A549 (cell line): ENCODE measurements around the gene MRLN. TPM values are rescaled to one million over a fixed set of nuclear protein-coding genes. Genes with fewer than 3 reads are reported as not detected.

ENCODE experiments used
- ATAC-seq, 2 experiments: fragments of 200-7000 bp in 1 of 2; fragments of >200 bp in 1 of 2; cut with Nextera tagmentation in 1 of 2; cut with Tn5 transposase in 1 of 2; 3 replicates each; pipeline versions ENCODE4 v1.8.0 to v1.9.1; 2018 to 2020; ENCODE audit warnings: mild to moderate bottlenecking in 1 of 2, moderate library complexity in 1 of 2
- CTCF ChIA-PET: fragments of 300-600 bp; sonication (Branson Sonifier 250); formaldehyde crosslinking; extraction: SDS; loops from one replicate; lab custom pipeline; 2021; ENCODE audit warnings: antibody characterized with exemption, inconsistent platforms; lab: Yijun Ruan, JAX
- POLR2A ChIA-PET: fragments of 350-600 bp; formaldehyde crosslinking; extraction: SDS; loops from one replicate; lab custom pipeline; 2021; ENCODE audit warnings: antibody characterized with exemption, inconsistent platforms; lab: Yijun Ruan, JAX
- DNase-seq, 2 experiments: peaks; one replicate each; pipeline versions ENCODE4 v3.0.0 to v3.0.0-alpha.2; 2011 to 2016; ENCODE audit warnings: low read depth in 1 of 2, low spot score in 1 of 2
- FAIRE-seq: peaks from 2 replicates; lab custom pipeline; 2011; peaks lifted over from hg19 to GRCh38; lab: Jason Lieb, UNC
- H3K27ac ChIP-seq, 2 experiments: fragments of >200 bp; sonication (Bioruptor Twin); formaldehyde crosslinking; 3 replicates each; pipeline ENCODE4 v1.5.1; 2016 to 2017
- H3K4me1 ChIP-seq: fragments of >200 bp; sonication (Bioruptor Twin); formaldehyde crosslinking; 3 replicates; pipeline ENCODE4 v1.6.1; 2016
- H3K4me2 ChIP-seq: fragments of >200 bp; sonication (Bioruptor Twin); formaldehyde crosslinking; 3 replicates; pipeline ENCODE4 v1.6.1; 2016
- H3K4me3 ChIP-seq: fragments of >200 bp; sonication (Bioruptor Twin); formaldehyde crosslinking; 3 replicates; pipeline ENCODE4 v1.5.1; 2016
- H3K9me3 ChIP-seq: fragments of >200 bp; sonication (Bioruptor Twin); formaldehyde crosslinking; 3 replicates; pipeline ENCODE4 v1.6.1; 2016
- ATOH8 ChIP-seq: fragments of 250-450 bp; sonication (Bioruptor Pico); IDR thresholded peaks from 2 replicates; pipeline ENCODE4 v1.5.0; 2020; ENCODE audit warnings: low read depth, mild to moderate bottlenecking, moderate library complexity
- BHLHE40 ChIP-seq: IDR thresholded peaks from 2 replicates; pipeline ENCODE4 v1.6.1; 2012; ENCODE audit warnings: low read depth, low read length, inconsistent platforms
- CEBPB ChIP-seq, 2 experiments: fragments of >200 bp in 1 of 2; sonication (Bioruptor Twin) in 1 of 2; formaldehyde crosslinking in 1 of 2; IDR thresholded peaks; 2 replicates each; pipeline ENCODE4 v1.6.1; 2012 to 2016
- ESRRA ChIP-seq: fragments of 150-350 bp; IDR thresholded peaks from 2 replicates; pipeline ENCODE4 v1.6.1; 2014; ENCODE audit warnings: mild to moderate bottlenecking, low read length, borderline replicate concordance
- FOSL2 ChIP-seq, 2 experiments: fragments of 450-650 bp in 1 of 2; fragments of >200 bp in 1 of 2; sonication (Bioruptor Twin) in 1 of 2; formaldehyde crosslinking; IDR thresholded peaks; 2 replicates each; pipeline versions ENCODE4 v1.5.0 to v1.6.1; 2016 to 2020; ENCODE audit warnings: mild to moderate bottlenecking in 1 of 2, moderate library complexity in 1 of 2
- FOXS1 ChIP-seq: fragments of 250-450 bp; sonication (Bioruptor Pico); IDR thresholded peaks from 2 replicates; pipeline ENCODE4 v1.5.0; 2020; ENCODE audit warnings: mild to moderate bottlenecking, moderate library complexity
- HEYL ChIP-seq: fragments of 250-450 bp; sonication (Bioruptor Pico); IDR thresholded peaks from 2 replicates; pipeline ENCODE4 v1.8.0; 2021; ENCODE audit warnings: mild to moderate bottlenecking, moderate library complexity
- HOXA7 ChIP-seq: fragments of 250-450 bp; sonication (Bioruptor Pico); IDR thresholded peaks from 2 replicates; pipeline ENCODE4 v1.5.0; 2020; ENCODE audit warnings: mild to moderate bottlenecking, moderate library complexity
- JUN ChIP-seq, 2 experiments: fragments of >200 bp; sonication (Bioruptor Twin); formaldehyde crosslinking; IDR thresholded peaks; 2 replicates in 1 of 2; 3 replicates in 1 of 2; pipeline ENCODE4 v1.6.1; 2016 to 2017
- JUNB ChIP-seq: fragments of >200 bp; sonication (Bioruptor Twin); formaldehyde crosslinking; IDR thresholded peaks from 2 replicates; pipeline ENCODE4 v1.6.1; 2016
- MAFK ChIP-seq: fragments of 450-650 bp; IDR thresholded peaks from 2 replicates; pipeline ENCODE4 v1.6.1; 2014; ENCODE audit not compliant: partially characterized antibody
- MAZ ChIP-seq: fragments of 150-350 bp; IDR thresholded peaks from 2 replicates; pipeline ENCODE4 v1.6.1; 2014; ENCODE audit warnings: antibody characterized with exemption, low read depth, low read length, borderline replicate concordance
- NR3C1 ChIP-seq: fragments of >200 bp; sonication (Bioruptor Twin); formaldehyde crosslinking; IDR thresholded peaks from 3 replicates; pipeline ENCODE4 v1.6.1; 2017
- PHF8 ChIP-seq: fragments of 200-600 bp; sonication (generic); IDR thresholded peaks from 2 replicates; pipeline ENCODE4 v1.6.1; 2016; ENCODE audit warnings: low read depth, mild to moderate bottlenecking, antibody characterized with exemption, moderate library complexity, borderline replicate concordance
- USF2 ChIP-seq: fragments of 450-650 bp; IDR thresholded peaks from 2 replicates; pipeline ENCODE4 v1.6.1; 2014; ENCODE audit warnings: antibody characterized with exemption
- ZFP36 ChIP-seq: fragments of 450-650 bp; IDR thresholded peaks from 2 replicates; pipeline ENCODE4 v1.6.1; 2014; ENCODE audit warnings: borderline replicate concordance; ENCODE audit not compliant: partially characterized antibody
- WGBS: methylation state at CpG from one replicate; pipeline ENCODE4 v1.1.6; 2017; ENCODE audit errors: missing lambda C conversion rate; 5-methylcytosine and 5-hydroxymethylcytosine counted together
- polyA plus RNA-seq, 4 experiments: library from polyadenylated mRNA; depleted of rRNA in 3 of 4; stranded (reverse); fragments of >200 nt; fragmentation: RNase III in 1 of 4; extraction: RNeasy Plus Mini Kit Qiagen cat#74134 plus additional on column Dnase treatment in 1 of 4; gene quantifications; 2 replicates in 3 of 4; 3 replicates in 1 of 4; pipeline ENCODE4 v1.2.3, GENCODE V29; 2011 to 2017
- TF ChIP-seq, protein P1 (sequence below): fragments of >200 bp; sonication (Bioruptor Twin); formaldehyde crosslinking; IDR thresholded peaks from 2 replicates; pipeline ENCODE4 v1.6.1; 2016
- TF ChIP-seq, protein P2 (sequence below): fragments of >200 bp; sonication (Bioruptor Twin); formaldehyde crosslinking; IDR thresholded peaks from 3 replicates; pipeline ENCODE4 v1.5.1; 2016
- TF ChIP-seq, protein P3 (sequence below): fragments of 200-600 bp; sonication (generic); IDR thresholded peaks from 2 replicates; pipeline ENCODE4 v1.6.1; 2016; ENCODE audit warnings: antibody characterized with exemption, mild to moderate bottlenecking, moderate library complexity

Gene MRLN
- polyA plus RNA-seq, 2 of the 4 experiments (the other 2 are of a cell fraction), result not detected

DNA sequence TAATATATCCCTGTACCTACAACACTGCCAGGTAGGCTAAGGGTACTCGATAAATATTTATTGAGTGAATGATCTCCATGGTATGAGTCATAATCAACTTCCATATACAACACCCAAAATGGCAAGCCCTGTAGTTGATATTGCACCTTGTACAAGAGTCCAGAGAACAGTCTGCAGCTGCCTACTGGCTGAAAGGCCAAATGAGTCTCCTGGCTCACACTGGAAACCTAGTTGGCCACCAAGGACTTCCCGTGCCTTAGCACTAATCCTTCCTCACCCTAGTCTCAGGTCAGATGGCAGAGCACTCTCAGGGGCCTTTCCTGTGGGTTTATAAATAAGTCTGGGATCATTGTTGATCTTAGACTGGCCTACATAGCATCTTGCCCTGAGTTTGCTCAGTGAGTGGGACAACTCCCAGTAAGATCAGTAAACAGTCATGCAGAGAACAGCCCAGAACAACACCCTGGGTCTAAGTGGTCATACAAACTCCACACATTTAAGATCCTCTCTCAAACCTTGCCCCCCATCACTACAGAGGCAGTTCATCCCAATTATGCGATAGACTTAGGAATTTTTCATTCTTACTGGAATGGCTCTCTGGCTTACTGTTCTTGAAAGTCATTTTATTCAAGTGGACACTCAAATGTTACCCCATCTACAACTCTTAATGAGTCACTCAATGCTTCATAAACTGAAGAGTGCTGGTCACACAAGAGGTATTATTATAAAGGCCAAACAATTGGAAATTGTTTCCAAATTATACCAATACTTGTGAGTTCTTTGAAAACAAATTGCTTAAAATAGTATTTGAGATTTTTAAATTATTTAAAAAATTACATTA lies 28.9 kb downstream of the MRLN start:
- FAIRE-seq (no peak), DNase-seq (no peak)

GRCh38 chr10:59720377-59720776 lies 32.9 kb downstream of the MRLN start:
- ATAC-seq (no peak), DNase-seq (no peak), FAIRE-seq (no peak)
- POLR2A ChIA-PET, result no interaction called here
- CTCF ChIA-PET, result interaction anchor here (1.8 kb wide), 1 partner anchor 11 kb away, joined by 5 read pairs; the partner anchor contains the start of gene SLC16A9
- Histone ChIP-seq H3K4me1 (no peaks in the 10 kb centered on the region), H3K27ac (no peak overlapping the region), H3K4me3 (no peak overlapping the region), H3K9me3 (peaks cover 6% of the 10 kb centered on the region), H3K4me2 (no peak overlapping the region)
- TF ChIP-seq HEYL (CRISPR knock-in tag) (no peak), HOXA7 (CRISPR knock-in tag) (no peak), MAFK (no peak), JUNB (no peak), USF2 (no peak)

More for the DNA sequence above, 28.9 kb downstream of the MRLN start:
- Histone ChIP-seq H3K4me3 (no peak overlapping the region), H3K4me1 (no peaks in the 10 kb centered on the region), H3K27ac (no peak overlapping the region), H3K9me3 (peaks cover 6% of the 10 kb centered on the region), H3K4me2 (no peak overlapping the region)
- 41% methylated on average over 3 of the region's 3 CpGs for WGBS
- ChIA-PET CTCF (interaction anchor here (1.5 kb wide), 1 partner anchor 15 kb away, joined by 5 read pairs; the partner anchor contains the start of gene SLC16A9), POLR2A (no interaction called here)
- no peak for ATAC-seq
- TF ChIP-seq FOSL2 (IDR thresholded peaks at IDR 0.05), result no peak
- TF ChIP-seq FOSL2 (CRISPR knock-in tag; IDR thresholded peaks at IDR 0.05), result 0 out of 2 replicates have a peak, but pooled peaks have one; percentile 6
- no peak for TF ChIP-seq ZFP36

- WGBS, result 3% methylated on average over 2 of the region's 2 CpGs
- Histone ChIP-seq H3K4me3 (no peak overlapping the region), H3K4me1 (no peaks in the 10 kb centered on the region), H3K4me2 (no peak overlapping the region), H3K9me3 (peaks cover 6% of the 10 kb centered on the region), H3K27ac (no peak overlapping the region)
- no peak for ATAC-seq
- ChIA-PET CTCF (no interaction called here), POLR2A (no interaction called here)
- no peak for FAIRE-seq
- TF ChIP-seq CEBPB (IDR thresholded peaks at IDR 0.05), result no peak
- TF ChIP-seq ATOH8 (CRISPR knock-in tag), result no peak
- TF ChIP-seq, protein P1, sequence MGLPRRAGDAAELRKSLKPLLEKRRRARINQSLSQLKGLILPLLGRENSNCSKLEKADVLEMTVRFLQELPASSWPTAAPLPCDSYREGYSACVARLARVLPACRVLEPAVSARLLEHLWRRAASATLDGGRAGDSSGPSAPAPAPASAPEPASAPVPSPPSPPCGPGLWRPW, result no peak
- no peak for TF ChIP-seq HEYL (CRISPR knock-in tag)
- TF ChIP-seq, protein P2, sequence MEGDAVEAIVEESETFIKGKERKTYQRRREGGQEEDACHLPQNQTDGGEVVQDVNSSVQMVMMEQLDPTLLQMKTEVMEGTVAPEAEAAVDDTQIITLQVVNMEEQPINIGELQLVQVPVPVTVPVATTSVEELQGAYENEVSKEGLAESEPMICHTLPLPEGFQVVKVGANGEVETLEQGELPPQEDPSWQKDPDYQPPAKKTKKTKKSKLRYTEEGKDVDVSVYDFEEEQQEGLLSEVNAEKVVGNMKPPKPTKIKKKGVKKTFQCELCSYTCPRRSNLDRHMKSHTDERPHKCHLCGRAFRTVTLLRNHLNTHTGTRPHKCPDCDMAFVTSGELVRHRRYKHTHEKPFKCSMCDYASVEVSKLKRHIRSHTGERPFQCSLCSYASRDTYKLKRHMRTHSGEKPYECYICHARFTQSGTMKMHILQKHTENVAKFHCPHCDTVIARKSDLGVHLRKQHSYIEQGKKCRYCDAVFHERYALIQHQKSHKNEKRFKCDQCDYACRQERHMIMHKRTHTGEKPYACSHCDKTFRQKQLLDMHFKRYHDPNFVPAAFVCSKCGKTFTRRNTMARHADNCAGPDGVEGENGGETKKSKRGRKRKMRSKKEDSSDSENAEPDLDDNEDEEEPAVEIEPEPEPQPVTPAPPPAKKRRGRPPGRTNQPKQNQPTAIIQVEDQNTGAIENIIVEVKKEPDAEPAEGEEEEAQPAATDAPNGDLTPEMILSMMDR, result no peak
- TF ChIP-seq USF2, result no peak
- no peak for TF ChIP-seq PHF8
- no peak for TF ChIP-seq ESRRA
- no peak for TF ChIP-seq BHLHE40
- TF ChIP-seq, protein P3, sequence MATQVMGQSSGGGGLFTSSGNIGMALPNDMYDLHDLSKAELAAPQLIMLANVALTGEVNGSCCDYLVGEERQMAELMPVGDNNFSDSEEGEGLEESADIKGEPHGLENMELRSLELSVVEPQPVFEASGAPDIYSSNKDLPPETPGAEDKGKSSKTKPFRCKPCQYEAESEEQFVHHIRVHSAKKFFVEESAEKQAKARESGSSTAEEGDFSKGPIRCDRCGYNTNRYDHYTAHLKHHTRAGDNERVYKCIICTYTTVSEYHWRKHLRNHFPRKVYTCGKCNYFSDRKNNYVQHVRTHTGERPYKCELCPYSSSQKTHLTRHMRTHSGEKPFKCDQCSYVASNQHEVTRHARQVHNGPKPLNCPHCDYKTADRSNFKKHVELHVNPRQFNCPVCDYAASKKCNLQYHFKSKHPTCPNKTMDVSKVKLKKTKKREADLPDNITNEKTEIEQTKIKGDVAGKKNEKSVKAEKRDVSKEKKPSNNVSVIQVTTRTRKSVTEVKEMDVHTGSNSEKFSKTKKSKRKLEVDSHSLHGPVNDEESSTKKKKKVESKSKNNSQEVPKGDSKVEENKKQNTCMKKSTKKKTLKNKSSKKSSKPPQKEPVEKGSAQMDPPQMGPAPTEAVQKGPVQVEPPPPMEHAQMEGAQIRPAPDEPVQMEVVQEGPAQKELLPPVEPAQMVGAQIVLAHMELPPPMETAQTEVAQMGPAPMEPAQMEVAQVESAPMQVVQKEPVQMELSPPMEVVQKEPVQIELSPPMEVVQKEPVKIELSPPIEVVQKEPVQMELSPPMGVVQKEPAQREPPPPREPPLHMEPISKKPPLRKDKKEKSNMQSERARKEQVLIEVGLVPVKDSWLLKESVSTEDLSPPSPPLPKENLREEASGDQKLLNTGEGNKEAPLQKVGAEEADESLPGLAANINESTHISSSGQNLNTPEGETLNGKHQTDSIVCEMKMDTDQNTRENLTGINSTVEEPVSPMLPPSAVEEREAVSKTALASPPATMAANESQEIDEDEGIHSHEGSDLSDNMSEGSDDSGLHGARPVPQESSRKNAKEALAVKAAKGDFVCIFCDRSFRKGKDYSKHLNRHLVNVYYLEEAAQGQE, result no peak
- no peak for TF ChIP-seq NR3C1
- no peak for TF ChIP-seq FOSL2 (IDR thresholded peaks at IDR 0.05)
- TF ChIP-seq FOSL2 (CRISPR knock-in tag; IDR thresholded peaks at IDR 0.05), result no peak
- no peak for TF ChIP-seq FOXS1 (CRISPR knock-in tag)
- no peak for TF ChIP-seq JUN (IDR thresholded peaks at IDR 0.05)
- no peak for TF ChIP-seq MAZ
- no peak for DNase-seq
These were observed 33.9 kb downstream of the MRLN start for GRCh38 chr10:59719374-59719773.
